Myocyte (in vitro differentiated cells): ENCODE results near the gene PCDHB6. TPM values are rescaled to one million over a fixed set of nuclear protein-coding genes. Genes with fewer than 3 reads are reported as not detected.
"Not testable (repeated sequence)": the region's sequence is repeated elsewhere in the genome, so short reads cannot be mapped to it uniquely, and the experiment has no call there.

Experiments used
- DNase-seq: peaks from one replicate; pipeline ENCODE4 v3.0.0-alpha.2; 2012; ENCODE audit warnings: low read depth
- total RNA-seq: library from RNA; depleted of rRNA; stranded (reverse); fragments of >200 nt; gene quantifications from 2 replicates; pipeline ENCODE4 v1.2.3, GENCODE V29; 2014

PCDHB6 gene
- total RNA-seq, 1 donor from 2014 or later, result 1.5 TPM

GRCh38 chr5:141201646-141202045 lies 51.8 kb downstream of the PCDHB6 start:
- not testable (repeated sequence) for DNase-seq

Other genes with a start within 250 kb of the PCDHB6 start
- gene PCDHAC1, start 223.8 kb upstream of the PCDHB6 start, total RNA-seq, result 0.05 and 0.10 TPM in 2 replicates
- 0.05 and 0.10 TPM in 2 replicates for gene PCDHAC2, start 183.6 kb upstream of the PCDHB6 start, total RNA-seq
- gene PCDHB1, start 98.7 kb upstream of the PCDHB6 start, total RNA-seq, result not detected in 2 replicates
- 20.3 and 21.5 TPM in 2 replicates for gene PCDHB2, start 55.4 kb upstream of the PCDHB6 start, total RNA-seq
- gene PCDHB3, start 49.6 kb upstream of the PCDHB6 start, total RNA-seq, result 4.2 and 4.7 TPM in 2 replicates
- 6.6 and 7.1 TPM in 2 replicates for gene PCDHB4, start 28.2 kb upstream of the PCDHB6 start, total RNA-seq
- 0.36 and 1.0 TPM in 2 replicates for gene PCDHB5, start 14.9 kb upstream of the PCDHB6 start, total RNA-seq
- gene PCDHB7, start 22.6 kb downstream of the PCDHB6 start, total RNA-seq, result 5.1 and 6.6 TPM in 2 replicates
- gene PCDHB8, start 27.7 kb downstream of the PCDHB6 start, total RNA-seq, result 9.5 and 10.4 TPM in 2 replicates
- 13.5 and 14.7 TPM in 2 replicates for gene PCDHB16, start 32.3 kb downstream of the PCDHB6 start, total RNA-seq
- gene PCDHB9, start 37.1 kb downstream of the PCDHB6 start, total RNA-seq, result 6.8 TPM in 2 replicates
- 6.7 and 7.4 TPM in 2 replicates for gene PCDHB10, start 42.3 kb downstream of the PCDHB6 start, total RNA-seq
- gene PCDHB11, start 49.6 kb downstream of the PCDHB6 start, total RNA-seq, result 3.9 and 5.3 TPM in 2 replicates
- gene PCDHB12, start 58.7 kb downstream of the PCDHB6 start, total RNA-seq, result 5.4 and 7.2 TPM in 2 replicates
- gene PCDHB13, start 63.9 kb downstream of the PCDHB6 start, total RNA-seq, result 5.3 and 6.4 TPM in 2 replicates
- gene PCDHB14, start 73.3 kb downstream of the PCDHB6 start, total RNA-seq, result 6.2 and 6.9 TPM in 2 replicates
- gene PCDHB15, start 95.3 kb downstream of the PCDHB6 start, total RNA-seq, result 3.1 and 4.6 TPM in 2 replicates
- gene SLC25A2, start 154.0 kb downstream of the PCDHB6 start, total RNA-seq, result 0.43 and 0.62 TPM in 2 replicates
- 97.0 and 116 TPM in 2 replicates for gene TAF7, start 170.7 kb downstream of the PCDHB6 start, total RNA-seq
- gene PCDHGA1, start 180.5 kb downstream of the PCDHB6 start, total RNA-seq, result 5.2 and 5.9 TPM in 2 replicates
- gene PCDHGA2, start 188.7 kb downstream of the PCDHB6 start, total RNA-seq, result 0.94 and 1.1 TPM in 2 replicates
- gene PCDHGA3, start 193.8 kb downstream of the PCDHB6 start, total RNA-seq, result 0.48 and 0.57 TPM in 2 replicates
- gene PCDHGB1, start 200.0 kb downstream of the PCDHB6 start, total RNA-seq, result 8.7 and 9.8 TPM in 2 replicates
- 2.9 and 3.3 TPM in 2 replicates for gene PCDHGA4, start 205.0 kb downstream of the PCDHB6 start, total RNA-seq
- gene PCDHGB2, start 209.9 kb downstream of the PCDHB6 start, total RNA-seq, result 14.0 and 14.5 TPM in 2 replicates
- 1.7 and 2.2 TPM in 2 replicates for gene PCDHGA5, start 214.1 kb downstream of the PCDHB6 start, total RNA-seq
- 1.8 TPM in 2 replicates for gene PCDHGB3, start 220.2 kb downstream of the PCDHB6 start, total RNA-seq
- 0.88 and 1.8 TPM in 2 replicates for gene PCDHGA6, start 223.8 kb downstream of the PCDHB6 start, total RNA-seq
- gene PCDHGA7, start 232.7 kb downstream of the PCDHB6 start, total RNA-seq, result 1.1 and 2.3 TPM in 2 replicates
- 1.1 and 2.2 TPM in 2 replicates for gene PCDHGB4, start 237.6 kb downstream of the PCDHB6 start, total RNA-seq
- gene PCDHGA8, start 242.6 kb downstream of the PCDHB6 start, total RNA-seq, result 1.6 and 2.2 TPM in 2 replicates
- gene PCDHGB5, start 247.9 kb downstream of the PCDHB6 start, total RNA-seq, result 0.47 and 1.4 TPM in 2 replicates